Measurements from ENCODE around the gene GIGYF2.

GIGYF2 gene

DNA sequence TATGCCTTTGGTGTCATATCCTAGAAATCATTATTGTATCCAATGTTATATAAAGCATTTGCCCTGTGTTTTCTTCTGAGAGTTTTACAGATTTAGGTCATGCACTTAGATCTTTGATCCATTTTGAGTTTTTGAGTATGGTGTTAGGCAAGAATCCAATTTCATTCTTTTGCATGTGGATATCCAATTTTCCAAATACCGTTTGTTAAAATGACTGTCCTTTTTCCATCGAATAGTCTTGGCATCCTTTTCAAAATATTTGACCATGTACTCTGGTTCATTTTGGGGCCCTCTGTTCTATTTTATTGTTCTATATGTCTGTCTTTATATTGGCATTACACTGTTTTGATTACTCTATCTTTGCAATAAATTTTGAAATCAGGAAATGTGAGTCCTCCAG, 103.0 kb downstream of the GIGYF2 start:
- TF ChIP-seq, protein P1, sequence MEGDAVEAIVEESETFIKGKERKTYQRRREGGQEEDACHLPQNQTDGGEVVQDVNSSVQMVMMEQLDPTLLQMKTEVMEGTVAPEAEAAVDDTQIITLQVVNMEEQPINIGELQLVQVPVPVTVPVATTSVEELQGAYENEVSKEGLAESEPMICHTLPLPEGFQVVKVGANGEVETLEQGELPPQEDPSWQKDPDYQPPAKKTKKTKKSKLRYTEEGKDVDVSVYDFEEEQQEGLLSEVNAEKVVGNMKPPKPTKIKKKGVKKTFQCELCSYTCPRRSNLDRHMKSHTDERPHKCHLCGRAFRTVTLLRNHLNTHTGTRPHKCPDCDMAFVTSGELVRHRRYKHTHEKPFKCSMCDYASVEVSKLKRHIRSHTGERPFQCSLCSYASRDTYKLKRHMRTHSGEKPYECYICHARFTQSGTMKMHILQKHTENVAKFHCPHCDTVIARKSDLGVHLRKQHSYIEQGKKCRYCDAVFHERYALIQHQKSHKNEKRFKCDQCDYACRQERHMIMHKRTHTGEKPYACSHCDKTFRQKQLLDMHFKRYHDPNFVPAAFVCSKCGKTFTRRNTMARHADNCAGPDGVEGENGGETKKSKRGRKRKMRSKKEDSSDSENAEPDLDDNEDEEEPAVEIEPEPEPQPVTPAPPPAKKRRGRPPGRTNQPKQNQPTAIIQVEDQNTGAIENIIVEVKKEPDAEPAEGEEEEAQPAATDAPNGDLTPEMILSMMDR (IDR thresholded peaks at IDR 0.05; ENCODE audit: insufficient read depth, missing control alignments): no peak

DNA sequence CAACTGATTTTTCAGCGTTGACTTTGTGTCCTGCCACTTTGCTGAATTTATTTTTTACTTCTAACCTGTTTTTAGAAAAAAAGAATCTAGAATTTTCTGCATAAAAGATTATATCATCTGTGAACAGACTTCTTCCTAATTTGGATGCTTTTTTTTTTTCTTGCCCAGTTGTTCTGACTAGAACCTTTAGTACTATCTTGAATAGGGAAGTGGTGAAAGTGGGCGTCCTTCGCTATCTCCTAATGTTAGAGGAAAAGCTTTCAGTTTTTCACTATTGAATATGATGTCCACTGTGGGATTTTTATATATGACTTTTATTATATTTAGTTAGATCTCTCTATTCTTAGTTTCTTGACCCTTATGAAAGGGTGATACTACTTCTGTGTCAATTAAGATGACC, 105.0 kb downstream of the GIGYF2 start:
- no peak for DNase-seq (ENCODE audit: insufficient read length, low spot score)
- no peak for FAIRE-seq
- TF ChIP-seq, protein P1 (IDR thresholded peaks at IDR 0.05; ENCODE audit: insufficient read depth, missing control alignments): no peak

More for the DNA sequence above, 103.0 kb downstream of the GIGYF2 start:
- FAIRE-seq: no peak
- DNase-seq (ENCODE audit: insufficient read length, low spot score): no peak

DNA sequence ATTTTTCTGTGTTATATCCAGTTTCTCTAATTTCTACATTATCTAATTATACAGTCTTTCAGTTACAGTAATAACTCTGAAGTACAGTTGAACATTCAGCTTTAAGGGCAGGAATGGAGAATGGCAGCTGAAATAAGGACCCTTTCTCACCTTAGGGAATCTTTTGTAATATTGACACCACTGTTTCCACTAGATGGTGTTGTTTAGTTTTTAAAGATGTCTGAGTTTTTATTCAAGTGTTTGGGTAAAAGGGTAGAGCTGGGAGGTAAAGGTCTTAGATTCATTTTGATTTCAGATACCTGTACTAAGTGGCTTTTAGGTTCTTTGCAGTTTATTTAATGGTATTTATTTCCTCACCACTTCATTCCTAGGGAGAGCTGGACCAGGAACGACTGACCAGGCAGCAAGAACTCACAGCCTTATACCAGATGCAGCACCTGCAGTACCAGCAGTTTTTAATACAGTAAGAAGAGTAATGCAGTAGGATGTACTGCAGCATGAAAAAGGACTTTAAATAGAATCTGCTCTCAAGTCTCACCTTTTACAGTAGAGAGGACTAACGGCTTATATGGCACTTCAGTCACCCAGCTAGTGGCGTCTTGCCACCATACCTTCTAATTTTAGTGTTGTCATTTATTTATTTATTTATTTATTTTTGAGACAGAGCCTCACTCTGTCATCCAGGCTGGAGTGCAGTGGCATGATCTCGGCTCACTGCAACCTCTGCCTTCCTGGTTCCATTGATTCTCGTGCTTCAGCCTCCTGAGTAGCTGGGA, 112.4 kb downstream of the GIGYF2 start:
- FAIRE-seq: no peak
- TF ChIP-seq, protein P1 (IDR thresholded peaks at IDR 0.05; ENCODE audit: insufficient read depth, missing control alignments): peak; percentile 8
- no peak for DNase-seq (ENCODE audit: insufficient read length, low spot score)

DNA sequence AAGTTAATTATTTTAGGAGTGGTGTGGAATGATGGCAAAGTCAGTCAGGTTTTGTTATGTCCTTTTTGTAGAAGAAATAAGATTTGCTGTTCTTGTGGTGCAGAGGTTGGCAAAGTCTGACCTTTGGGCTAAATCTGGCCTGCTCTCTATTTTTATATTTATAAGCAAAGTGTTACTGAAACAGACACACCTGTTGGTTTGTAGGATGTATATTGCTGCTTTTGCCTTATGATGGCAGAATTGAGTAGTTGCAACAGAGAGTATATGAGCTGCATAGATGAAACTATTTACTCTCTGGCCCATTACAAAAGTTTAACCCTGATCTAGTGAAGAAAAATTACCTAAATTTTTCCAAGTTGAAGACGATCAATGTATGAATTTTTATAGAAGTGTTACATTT, 113.3 kb downstream of the GIGYF2 start:
- no peak for FAIRE-seq
- no peak for DNase-seq (ENCODE audit: insufficient read length, low spot score)
- TF ChIP-seq, protein P1 (IDR thresholded peaks at IDR 0.05; ENCODE audit: insufficient read depth, missing control alignments): no peak

DNA sequence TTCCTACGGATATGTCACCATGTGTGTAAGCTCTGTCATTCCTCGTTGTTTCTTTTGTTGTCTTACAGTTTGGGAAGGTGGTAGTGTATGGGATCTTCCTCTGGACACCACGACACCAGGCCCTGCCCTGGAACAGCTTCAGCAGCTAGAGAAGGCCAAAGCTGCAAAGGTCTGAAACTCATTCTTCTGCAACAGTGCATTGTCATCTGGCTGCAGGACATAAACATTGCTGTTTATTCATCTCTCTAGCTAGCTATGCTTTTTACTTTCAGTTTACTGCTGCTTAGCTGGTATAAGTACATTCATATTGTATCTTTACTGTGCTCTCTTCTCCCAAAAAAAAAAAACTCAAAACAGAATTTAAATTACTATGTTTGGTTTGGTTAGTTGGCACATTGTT, 118.4 kb downstream of the GIGYF2 start:
- no peak for FAIRE-seq
- no peak for DNase-seq (ENCODE audit: insufficient read length, low spot score)
- TF ChIP-seq, protein P1 (IDR thresholded peaks at IDR 0.05; ENCODE audit: insufficient read depth, missing control alignments): no peak

DNA sequence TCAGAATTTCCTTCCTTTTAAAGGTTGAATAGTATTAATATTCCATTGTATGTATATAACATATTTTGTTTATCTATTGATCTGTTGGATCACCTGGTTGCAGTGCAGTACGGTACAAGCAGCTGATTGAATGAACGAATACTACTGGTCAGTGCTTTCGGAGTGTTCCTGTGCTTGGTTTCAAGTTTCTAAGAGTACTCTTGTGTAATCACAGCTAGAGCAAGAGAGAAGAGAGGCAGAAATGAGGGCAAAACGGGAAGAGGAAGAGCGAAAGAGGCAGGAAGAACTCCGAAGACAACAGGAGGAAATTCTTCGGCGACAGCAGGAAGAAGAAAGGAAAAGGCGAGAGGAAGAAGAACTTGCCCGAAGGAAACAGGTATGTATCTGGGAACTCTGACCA, 119.5 kb downstream of the GIGYF2 start:
- DNase-seq (ENCODE audit: insufficient read length, low spot score): no peak
- FAIRE-seq: no peak
- TF ChIP-seq, protein P1 (IDR thresholded peaks at IDR 0.05; ENCODE audit: insufficient read depth, missing control alignments): no peak

DNA sequence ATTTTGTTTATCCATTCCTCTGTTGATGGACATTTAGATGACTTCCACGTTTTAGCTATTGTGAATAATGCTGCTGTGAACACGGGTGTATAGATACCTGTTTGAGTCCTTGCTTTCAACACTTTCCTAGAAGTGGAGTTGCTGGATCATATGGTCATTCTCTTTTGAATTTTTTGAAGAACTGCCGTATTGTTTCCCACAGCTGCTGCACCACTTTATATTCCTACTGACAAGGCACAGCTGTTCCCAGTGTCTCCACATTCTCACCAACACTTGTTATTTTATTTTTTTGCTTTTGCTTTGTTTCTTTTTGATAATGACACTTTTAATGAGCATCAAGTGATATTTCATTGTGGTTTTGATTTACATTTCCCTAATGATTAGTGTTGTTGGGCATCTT, 120.6 kb downstream of the GIGYF2 start:
- FAIRE-seq (no peak), DNase-seq (ENCODE audit: insufficient read length, low spot score) (no peak)
- TF ChIP-seq, protein P1 (IDR thresholded peaks at IDR 0.05; ENCODE audit: insufficient read depth, missing control alignments): no peak

All from D721Med (cell line).